CMK (cell line): Measurements from ENCODE around the gene ATP10A.

Source experiments
- DNase-seq: peaks from one replicate; pipeline ENCODE4 v3.0.0-alpha.2; 2010; ENCODE audit warnings: low read depth

The ATP10A gene

DNA sequence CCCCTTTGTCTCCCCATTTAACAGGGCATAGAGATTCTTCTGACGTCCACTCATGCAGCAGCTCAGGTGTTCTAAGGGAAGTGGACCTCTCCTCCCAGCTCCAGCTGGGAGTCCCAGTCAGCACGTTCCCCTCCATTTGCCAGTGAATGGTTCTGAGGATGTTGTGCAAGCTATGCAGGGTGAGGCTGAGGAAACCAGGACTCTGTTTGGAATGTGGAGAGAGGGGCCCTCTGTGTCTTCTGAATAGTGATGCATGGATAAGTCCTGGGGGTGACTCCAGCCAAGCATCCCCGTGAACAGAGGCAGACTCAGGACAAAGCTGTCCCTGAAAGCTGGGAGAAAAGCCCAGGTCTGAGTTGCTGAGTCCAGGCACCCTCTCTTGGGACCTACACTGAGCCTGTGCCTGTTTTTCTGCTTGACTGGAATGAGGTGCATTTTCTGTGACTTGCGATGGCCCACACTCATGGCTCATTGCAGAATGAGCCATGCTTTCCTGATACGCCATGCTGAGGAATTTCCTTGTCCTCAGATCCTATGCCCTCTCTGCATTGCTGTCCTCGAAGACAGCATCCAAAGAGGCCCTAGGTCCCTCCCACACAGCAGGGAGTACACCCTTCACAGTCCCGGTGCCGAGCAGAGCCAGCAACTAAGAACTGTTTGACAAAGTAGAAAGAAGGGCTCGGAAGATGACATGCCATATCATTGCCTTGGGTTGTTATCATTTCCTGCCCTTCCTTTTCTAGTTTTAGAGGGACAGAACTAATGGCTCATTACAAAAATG, 185.2 kb downstream of the ATP10A start:
- no peak for DNase-seq

- no peak for DNase-seq
These were observed 187.1 kb downstream of the ATP10A start for GRCh38 chr15:25676070-25676469.

GRCh38 chr15:25675396-25675795, 187.7 kb downstream of the ATP10A start:
- DNase-seq: no peak

- no peak for DNase-seq
These were observed 188.2 kb downstream of the ATP10A start for GRCh38 chr15:25674913-25675312.

DNA sequence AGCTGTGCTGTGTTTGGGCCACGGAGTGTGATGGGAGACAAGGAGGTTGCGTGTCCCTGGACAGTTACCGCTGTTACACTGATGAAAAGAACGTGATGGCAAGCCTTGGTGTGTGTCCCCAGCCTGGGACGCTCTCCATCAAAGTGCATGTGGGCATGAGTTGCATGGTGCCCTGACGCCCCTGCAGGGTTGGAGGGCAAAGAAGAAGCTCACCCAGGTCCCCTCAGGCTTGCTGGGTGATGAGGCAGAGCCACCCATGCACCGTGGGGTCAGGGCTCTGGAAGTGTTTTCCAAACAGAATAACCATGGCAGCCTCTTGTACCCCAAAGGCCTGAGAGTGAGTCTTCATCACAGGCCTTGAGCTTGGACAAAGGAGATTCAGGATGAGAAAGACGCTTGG, 189.2 kb downstream of the ATP10A start:
- no peak for DNase-seq

DNA sequence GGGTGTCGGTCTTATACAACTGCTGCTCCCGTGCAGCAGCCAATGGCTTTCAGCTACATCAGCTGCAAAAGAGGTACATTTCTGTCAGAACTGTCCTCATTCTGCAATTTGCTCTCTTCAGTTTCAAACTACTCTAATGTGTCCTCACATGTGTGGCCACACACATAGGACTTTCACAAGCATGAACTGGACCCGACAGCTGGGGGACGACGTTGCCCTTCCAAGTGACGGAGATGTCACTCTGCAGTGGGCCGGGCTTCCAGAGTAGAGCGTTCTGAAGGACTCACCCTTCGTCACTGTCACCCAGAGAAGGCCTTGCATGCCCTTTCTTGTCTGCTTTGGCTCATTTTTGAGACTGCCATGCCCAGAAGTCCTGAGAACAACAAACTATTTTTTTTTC, 189.8 kb downstream of the ATP10A start:
- DNase-seq: no peak

DNA sequence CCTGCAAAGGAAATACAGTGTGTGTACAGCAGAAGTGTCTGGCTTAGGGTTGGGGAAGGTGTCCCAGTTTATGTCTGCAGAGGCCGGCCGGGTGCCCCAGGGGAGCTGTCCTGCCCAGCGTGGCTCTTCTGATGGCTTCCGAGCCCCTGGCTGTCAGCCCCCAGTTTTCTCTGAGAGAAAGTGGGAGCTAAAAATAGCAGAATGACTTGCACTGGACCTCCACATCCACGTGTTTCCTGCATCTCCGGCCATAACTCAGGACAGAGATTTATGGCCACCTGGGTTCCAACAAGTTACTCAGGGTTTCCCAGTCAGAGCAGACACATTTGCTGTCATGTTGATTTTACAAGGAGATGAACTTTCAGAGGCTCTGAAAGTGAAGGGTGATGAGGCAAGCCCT, 192.0 kb downstream of the ATP10A start:
- DNase-seq: no peak

DNA sequence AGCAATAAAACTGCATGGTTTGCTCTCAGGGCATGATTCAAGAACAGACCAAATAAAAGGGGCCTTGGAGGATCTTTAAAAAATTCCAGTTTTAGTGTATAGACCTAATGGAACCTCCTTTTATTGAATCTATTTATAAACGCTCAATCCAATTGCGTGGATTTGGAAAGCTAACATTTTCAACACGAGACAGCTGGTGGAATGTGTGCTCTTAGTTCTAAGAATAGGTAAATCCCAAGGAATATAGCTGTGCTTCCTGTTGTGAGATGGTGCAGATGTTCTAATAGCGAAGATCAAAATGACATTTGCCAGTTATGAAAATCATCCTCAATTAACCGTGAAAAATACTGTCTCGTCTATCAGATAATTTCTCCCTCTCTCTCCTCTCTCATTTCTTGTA, 192.5 kb downstream of the ATP10A start:
- no peak for DNase-seq

GRCh38 chr15:25670025-25670554, 193.0 kb downstream of the ATP10A start:
- no peak for DNase-seq

DNA sequence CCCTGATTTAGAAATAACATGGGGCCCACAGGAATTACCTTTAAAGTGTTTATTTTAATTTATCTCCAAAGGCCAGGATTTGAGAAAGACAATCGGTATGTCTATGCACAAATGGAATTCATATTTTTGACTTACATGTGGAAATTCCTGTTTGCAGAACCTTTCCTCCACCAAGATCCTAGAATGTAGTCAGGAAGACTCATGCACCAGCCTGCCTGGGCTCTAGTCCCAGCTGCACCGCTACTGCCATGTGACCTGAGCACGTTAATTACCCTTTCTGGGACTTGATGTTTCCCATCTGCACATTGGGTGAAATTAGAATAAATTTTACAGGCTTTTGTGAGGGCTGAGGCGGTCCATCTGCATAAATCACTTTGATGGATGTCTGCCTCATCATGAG, 194.2 kb downstream of the ATP10A start:
- no peak for DNase-seq

DNA sequence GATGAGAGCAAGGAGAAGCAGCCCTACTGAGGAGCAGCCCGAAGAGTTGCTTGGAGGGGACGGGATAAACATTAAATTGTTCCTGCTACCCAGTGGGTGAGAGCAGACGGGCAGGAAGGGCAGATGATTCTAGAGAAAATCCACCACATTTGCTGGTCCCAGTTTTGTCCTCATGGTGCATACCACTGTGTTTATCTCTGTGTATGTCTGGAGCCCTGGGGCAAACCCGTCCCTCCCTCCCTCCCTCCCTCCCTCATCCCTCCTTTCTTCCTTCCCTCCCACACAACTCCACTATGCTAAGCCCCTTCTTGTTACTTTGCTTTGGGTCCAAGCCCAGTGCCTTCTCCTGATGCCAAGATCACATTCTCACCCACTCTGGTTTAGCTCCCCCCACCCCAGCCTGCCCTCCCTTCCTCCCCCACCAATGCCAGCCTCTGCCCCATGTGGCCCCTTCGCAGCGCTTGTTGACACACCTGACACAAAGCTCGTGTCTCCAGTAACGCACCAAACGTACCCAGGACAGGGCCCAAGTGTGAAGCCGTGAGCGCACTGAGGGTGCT, 194.8 kb downstream of the ATP10A start:
- no peak for DNase-seq

DNA sequence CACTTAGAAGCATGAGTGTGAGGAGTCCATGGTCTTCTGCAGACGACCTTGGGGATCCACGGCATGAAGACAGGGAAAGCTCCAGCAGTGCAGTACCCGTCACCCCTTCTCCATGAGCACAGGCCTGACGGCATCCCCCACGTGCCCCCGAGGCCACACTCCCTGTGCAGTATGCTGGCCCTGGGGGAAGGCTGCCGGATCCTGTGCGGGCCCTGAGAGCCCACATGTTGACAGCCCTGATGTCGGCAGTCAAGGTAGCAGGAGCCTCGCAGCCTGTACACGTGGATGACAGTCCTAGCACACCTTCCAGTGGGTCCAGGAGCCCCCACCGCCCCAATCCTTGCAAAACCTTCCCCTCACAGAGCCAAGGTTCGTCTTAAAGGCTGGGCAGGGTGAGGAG, 195.3 kb downstream of the ATP10A start:
- DNase-seq: no peak

GRCh38 chr15:25665913-25666312, 197.2 kb downstream of the ATP10A start:
- DNase-seq: no peak

DNA sequence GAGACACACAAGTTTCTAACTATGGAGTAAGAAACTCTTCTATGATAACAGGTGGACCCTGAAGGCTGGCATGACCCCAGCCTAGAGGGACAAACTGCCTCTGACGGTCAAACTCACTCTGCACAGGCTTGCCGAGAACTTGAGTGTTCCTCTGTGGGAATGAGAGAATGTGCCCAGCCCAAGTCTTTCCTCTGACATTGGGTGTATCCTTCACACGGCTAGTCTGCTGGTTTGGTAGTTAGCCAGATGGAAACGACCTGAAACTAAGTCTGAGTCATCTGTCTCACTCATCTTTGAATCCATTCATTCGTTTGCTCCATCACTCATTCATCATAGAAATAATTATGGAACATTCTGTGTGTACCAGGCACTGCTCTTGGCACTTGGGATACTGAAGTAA, 198.4 kb downstream of the ATP10A start:
- no peak for DNase-seq

DNA sequence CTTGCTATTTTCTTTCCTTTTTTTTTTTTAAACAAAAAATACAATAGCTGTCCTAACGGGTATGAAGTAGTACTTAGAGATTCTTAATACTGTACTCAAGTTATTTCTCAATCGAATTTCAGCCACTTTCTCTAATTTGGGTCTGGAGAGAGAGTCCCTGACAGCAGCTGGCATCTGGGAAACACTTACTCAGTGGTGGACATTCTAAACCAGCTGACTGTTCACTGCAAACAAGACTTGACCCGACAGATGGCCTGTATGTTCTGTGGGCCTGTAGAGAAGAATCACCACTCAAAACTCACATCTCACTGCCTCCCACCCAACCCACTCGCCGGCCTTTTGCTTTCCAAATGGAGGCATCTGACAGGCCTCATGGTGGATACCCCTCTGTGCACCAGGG, 199.6 kb downstream of the ATP10A start:
- no peak for DNase-seq

DNA sequence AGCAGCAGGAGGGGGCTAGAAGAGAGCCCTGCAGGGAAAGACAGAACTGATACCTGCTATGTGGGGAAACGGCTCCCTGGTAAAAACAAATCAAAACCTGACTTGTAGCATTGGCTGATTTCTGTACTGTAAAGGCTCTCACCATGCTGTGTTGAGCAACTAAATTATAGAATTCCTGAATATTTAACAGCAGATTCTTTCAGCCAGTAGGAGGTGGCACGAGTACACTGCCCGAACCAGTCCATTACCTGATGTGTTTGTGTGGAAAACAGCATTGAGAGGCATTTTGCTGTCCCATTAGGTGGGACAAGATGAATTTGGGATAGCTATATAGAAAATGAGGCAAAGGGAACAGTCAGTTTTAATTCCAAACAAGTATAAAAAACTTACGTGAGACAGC, 201.2 kb downstream of the ATP10A start:
- no peak for DNase-seq

DNA sequence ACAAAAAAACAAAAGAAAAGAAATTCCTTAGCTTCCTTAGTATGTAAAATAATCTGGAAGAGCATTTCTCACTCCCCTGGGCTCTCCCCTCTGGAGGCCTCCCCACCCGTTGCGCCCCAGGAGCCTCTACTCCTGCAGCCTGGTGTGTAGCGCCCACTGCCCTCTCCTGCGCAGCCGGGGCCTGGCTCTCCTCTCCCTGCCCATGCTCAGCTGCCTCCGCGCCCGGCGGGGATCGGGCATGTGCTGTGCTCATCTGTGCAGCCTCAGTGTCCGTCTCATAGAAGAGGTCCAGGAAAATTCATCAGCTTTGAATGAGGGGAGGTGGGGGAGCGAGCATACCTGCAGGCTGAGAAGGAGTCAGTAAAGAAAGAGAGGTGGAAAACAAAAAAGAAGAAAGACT, 203.9 kb downstream of the ATP10A start:
- no peak for DNase-seq

DNA sequence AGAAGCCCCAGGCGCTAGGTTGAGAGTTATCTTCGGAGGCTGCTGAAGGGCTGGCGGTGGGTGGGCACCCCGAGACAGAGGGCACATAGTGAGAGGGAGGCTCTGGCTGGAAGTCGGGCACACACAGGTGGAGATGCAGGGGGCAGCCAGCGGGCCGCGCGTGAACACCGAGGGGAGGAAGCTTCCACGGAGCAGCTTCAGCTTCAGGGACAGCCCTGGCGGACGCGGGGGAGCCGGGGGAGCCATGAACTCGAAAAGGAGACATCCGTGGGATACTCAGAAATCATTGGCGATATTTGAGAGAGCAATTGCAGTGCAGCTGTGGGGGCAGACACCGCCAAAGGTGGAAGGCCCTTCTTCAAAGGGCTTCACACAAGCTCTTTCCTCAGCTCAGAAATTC, 204.6 kb downstream of the ATP10A start:
- DNase-seq: no peak

DNA sequence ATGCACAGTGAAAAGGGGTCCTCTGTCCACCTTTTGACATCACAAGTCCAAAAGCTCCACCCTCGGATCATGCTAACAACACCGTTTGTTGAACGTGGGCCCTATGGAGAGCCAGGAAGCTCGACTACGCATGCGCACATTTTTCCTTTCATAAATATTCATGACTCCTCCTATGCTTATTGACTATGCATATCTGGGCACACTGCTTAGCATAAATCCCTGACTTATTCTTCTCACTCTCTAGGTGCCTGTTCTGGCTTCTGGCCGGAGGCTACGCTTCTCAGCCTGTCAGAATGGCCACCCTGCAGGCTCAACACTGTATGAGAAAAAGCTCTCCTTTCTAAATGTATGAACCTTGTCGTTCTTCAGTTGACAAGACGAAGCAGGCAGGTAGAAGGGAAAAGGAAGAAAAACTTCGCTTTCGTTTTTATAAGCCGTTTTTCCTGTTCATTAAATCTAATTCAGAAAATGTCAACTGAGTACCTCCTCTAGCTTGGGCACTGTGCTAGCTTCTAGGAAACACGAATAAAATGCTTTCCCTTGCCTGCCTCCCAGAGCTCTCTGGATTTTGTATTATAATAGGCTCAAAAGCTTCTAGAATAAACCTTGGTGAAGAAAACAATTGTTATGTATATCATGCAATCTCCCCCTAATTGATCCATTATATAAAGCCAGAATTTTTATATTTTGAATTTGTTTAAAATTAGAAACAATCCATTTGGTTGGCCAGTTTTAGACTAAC, 207.7 kb downstream of the ATP10A start:
- DNase-seq: no peak

GRCh38 chr15:25653371-25653770, 209.8 kb downstream of the ATP10A start:
- no peak for DNase-seq

DNA sequence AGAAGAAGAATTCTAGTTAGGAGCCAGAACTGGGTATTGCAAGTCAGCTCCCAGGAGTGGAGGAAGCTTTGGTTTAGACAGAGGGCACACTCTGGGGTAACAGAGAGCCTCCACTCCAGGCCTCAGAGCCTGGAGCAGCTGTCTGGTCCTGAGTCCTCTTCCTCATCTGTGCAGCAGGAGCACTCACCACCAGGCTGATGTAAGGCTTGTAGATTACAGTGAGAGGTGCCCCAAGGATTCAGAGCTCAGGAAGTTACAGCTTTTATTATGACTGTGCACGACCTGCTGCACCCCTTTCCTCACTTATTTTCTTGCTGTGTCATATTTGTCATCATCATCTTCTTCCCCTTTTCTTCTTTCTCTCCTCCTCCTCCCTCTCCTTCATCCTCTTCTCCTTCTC, 210.4 kb downstream of the ATP10A start:
- DNase-seq: no peak

- no peak for DNase-seq
These were observed 213.7 kb downstream of the ATP10A start for GRCh38 chr15:25649390-25649789.

DNA sequence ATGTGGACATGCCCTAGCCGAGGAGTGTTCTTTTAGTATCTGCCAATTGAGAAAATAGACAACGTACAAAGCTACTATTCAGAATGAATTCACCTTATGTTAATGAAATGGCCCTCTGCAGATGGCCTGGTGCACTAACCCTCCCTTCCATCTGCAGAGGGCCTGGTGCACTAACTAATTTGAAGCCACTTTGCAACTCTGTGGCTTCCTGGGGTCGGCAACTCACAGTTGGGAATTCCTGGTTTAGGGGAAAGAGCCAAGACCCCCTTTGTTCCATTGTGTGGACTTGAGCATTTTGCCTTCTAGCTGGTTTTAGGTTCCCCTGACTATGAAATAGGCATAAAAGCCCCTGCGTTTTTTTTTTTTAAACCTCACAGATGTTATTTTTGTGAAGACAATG, 220.0 kb downstream of the ATP10A start:
- no peak for DNase-seq
